ENCODE results near the gene RELT. TPM values are rescaled to one million over a fixed set of nuclear protein-coding genes. Genes with fewer than 3 reads are reported as not detected.

The RELT gene
- total RNA-seq, 1 experiment from 2014 or later = 24.5 TPM

- Histone ChIP-seq H3K9ac (ENCODE audit: low read length) (no peak overlapping the region), H3K27ac (ENCODE audit: low read length) (no peak overlapping the region), H3K79me2 (ENCODE audit: low read length) (peaks cover 100% of the 10 kb centered on the region), H3F3A (ENCODE audit: low read length, unreplicated experiment) (no peaks in the 10 kb centered on the region), H3K9me3 (ENCODE audit: low read length) (no peaks in the 10 kb centered on the region), H3K4me2 (ENCODE audit: low read length) (no peak overlapping the region), H3K4me1 (ENCODE audit: insufficient read depth, low read length) (peaks cover 24% of the 10 kb centered on the region), H3K27me3 (ENCODE audit: low read length) (no peaks in the 10 kb centered on the region), H3K36me3 (ENCODE audit: low read depth, low read length) (peaks cover 5% of the 10 kb centered on the region; the same call in 1 of the 2 replicates), H4K20me1 (ENCODE audit: low read length) (peaks cover 81% of the 10 kb centered on the region), H3K9me2 (replicated peaks; ENCODE audit: low read length) (no peaks in the 10 kb centered on the region), H3K4me3 (ENCODE audit: low read length) (no peak overlapping the region), H2AFZ (ENCODE audit: low read length) (no peak overlapping the region)
- BruUV-seq (replicated peaks) = no TSS peak
- intact Hi-C loops (cut with micrococcal nuclease) = no loop called here
- ATAC-seq = no peak
- POLR2A ChIA-PET (ENCODE audit: unreplicated experiment) = no interaction called here
- DNase-seq = no peak
- CTCF ChIA-PET = no interaction called here
- no peak for TF ChIP-seq CTCF (conservative IDR thresholded peaks at IDR 0.05; ENCODE audit: low read depth, low read length)
- TF ChIP-seq EZH2 (IDR thresholded peaks at IDR 0.05; ENCODE audit: low read length, unreplicated experiment) = no peak
- no peak for TF ChIP-seq EZH2phosphoT487 (IDR thresholded peaks at IDR 0.05; ENCODE audit: borderline replicate concordance, low read length)
Measured at GRCh38 chr11:73381589-73381988, 5.4 kb downstream of the RELT start.

- DNase-seq = no peak
- Histone ChIP-seq H3F3A (ENCODE audit: low read length, unreplicated experiment) (no peaks in the 10 kb centered on the region), H3K4me2 (ENCODE audit: low read length) (no peak overlapping the region), H3K27me3 (ENCODE audit: low read length) (no peaks in the 10 kb centered on the region), H3K36me3 (ENCODE audit: low read depth, low read length) (peaks cover 5% of the 10 kb centered on the region; the same call in 1 of the 2 replicates), H3K9ac (ENCODE audit: low read length) (no peak overlapping the region), H3K4me3 (ENCODE audit: low read length) (no peak overlapping the region), H3K9me3 (ENCODE audit: low read length) (no peaks in the 10 kb centered on the region), H3K27ac (ENCODE audit: low read length) (no peak overlapping the region), H3K4me1 (ENCODE audit: insufficient read depth, low read length) (peaks cover 24% of the 10 kb centered on the region), H3K9me2 (replicated peaks; ENCODE audit: low read length) (no peaks in the 10 kb centered on the region), H3K79me2 (ENCODE audit: low read length) (peaks cover 100% of the 10 kb centered on the region), H2AFZ (ENCODE audit: low read length) (no peak overlapping the region), H4K20me1 (ENCODE audit: low read length) (peaks cover 82% of the 10 kb centered on the region)
- intact Hi-C loops (cut with micrococcal nuclease) = no loop called here
- TF ChIP-seq CTCF (conservative IDR thresholded peaks at IDR 0.05; ENCODE audit: low read depth, low read length) (no peak), EZH2phosphoT487 (IDR thresholded peaks at IDR 0.05; ENCODE audit: borderline replicate concordance, low read length) (no peak), EZH2 (IDR thresholded peaks at IDR 0.05; ENCODE audit: low read length, unreplicated experiment) (no peak)
- ChIA-PET POLR2A (ENCODE audit: unreplicated experiment) (no interaction called here), CTCF (no interaction called here)
- no peak for ATAC-seq
- no TSS peak for BruUV-seq (replicated peaks)
Measured at GRCh38 chr11:73382183-73382582, 6.0 kb downstream of the RELT start.

GRCh38 chr11:73382747-73383146 lies 6.5 kb downstream of the RELT start:
- no TSS peak for BruUV-seq (replicated peaks)
- Histone ChIP-seq H3F3A (ENCODE audit: low read length, unreplicated experiment) (no peaks in the 10 kb centered on the region), H3K4me2 (ENCODE audit: low read length) (no peak overlapping the region), H3K27me3 (ENCODE audit: low read length) (no peaks in the 10 kb centered on the region), H3K4me3 (ENCODE audit: low read length) (no peak overlapping the region), H3K36me3 (ENCODE audit: low read depth, low read length) (peaks cover 5% of the 10 kb centered on the region; the same call in 1 of the 2 replicates), H3K27ac (ENCODE audit: low read length) (no peak overlapping the region), H3K9me2 (replicated peaks; ENCODE audit: low read length) (no peaks in the 10 kb centered on the region), H3K9me3 (ENCODE audit: low read length) (no peaks in the 10 kb centered on the region), H3K4me1 (ENCODE audit: insufficient read depth, low read length) (peaks cover 18% of the 10 kb centered on the region), H4K20me1 (ENCODE audit: low read length) (peaks cover 82% of the 10 kb centered on the region), H3K9ac (ENCODE audit: low read length) (no peak overlapping the region), H3K79me2 (ENCODE audit: low read length) (peaks cover 100% of the 10 kb centered on the region), H2AFZ (ENCODE audit: low read length) (no peak overlapping the region)
- ChIA-PET CTCF (no interaction called here), POLR2A (ENCODE audit: unreplicated experiment) (no interaction called here)
- DNase-seq (no peak), ATAC-seq (no peak)
- intact Hi-C loops (cut with micrococcal nuclease) = no loop called here
- TF ChIP-seq CTCF (conservative IDR thresholded peaks at IDR 0.05; ENCODE audit: low read depth, low read length) = no peak
- no peak for TF ChIP-seq EZH2phosphoT487 (IDR thresholded peaks at IDR 0.05; ENCODE audit: borderline replicate concordance, low read length)
- TF ChIP-seq EZH2 (IDR thresholded peaks at IDR 0.05; ENCODE audit: low read length, unreplicated experiment) = no peak

Measured in PC-3 (cell line).